T-cell (primary cell): Measurements from ENCODE around the gene CYP3A5. TPM values are rescaled to one million over a fixed set of nuclear protein-coding genes. Genes with fewer than 3 reads are reported as not detected.
A peak's percentile ranks its signal among the peaks of the same experiment; 100 is the strongest.
"Not testable (repeated sequence)": the region's sequence is repeated elsewhere in the genome, so short reads cannot be mapped to it uniquely, and the experiment has no call there.

ENCODE experiments used
- ATAC-seq, 4 experiments: fragments of 200-7000 bp in 3 of 4; fragments of 150-1000 bp in 1 of 4; cut with Tn5 transposase; replicated peaks in 1 of 4; 1 replicate in 3 of 4; 2 replicates in 1 of 4; pipeline ENCODE4 v1.10.0; 2021; ENCODE audit warnings: moderate library complexity in 3 of 4, mild to moderate bottlenecking in 2 of 4, moderate number of reproducible peaks in 1 of 4
- CTCF ChIA-PET, 2 donors: fragments of 300-600 bp; sonication (Branson Sonifier 250); formaldehyde crosslinking; loops; one replicate each; lab custom pipeline; 2022; ENCODE audit warnings: antibody characterized with exemption in 2 of 2; lab: Charles Lee
- POLR2A ChIA-PET, 2 donors: fragments of 300-600 bp; sonication (Branson Sonifier 250); formaldehyde crosslinking; loops; one replicate each; lab custom pipeline; 2022; ENCODE audit warnings: antibody characterized with exemption in 2 of 2; lab: Charles Lee
- DNase-seq, 35 experiments: peaks; one replicate each; pipeline versions ENCODE4 v3.0.0 to v3.0.0-alpha.2; 2013 to 2023
- H3K27ac ChIP-seq: one replicate; pipeline ENCODE4 v1.5.1; 2013; ENCODE audit warnings: low read length
- H3K27me3 ChIP-seq, 2 experiments: replicated peaks in 1 of 2; 1 replicate in 1 of 2; 2 replicates in 1 of 2; pipeline versions ENCODE4 v1.6.1 to v1.7.0; 2013; ENCODE audit warnings: low read length in 1 of 2, mixed read lengths in 1 of 2; ENCODE audit not compliant: control insufficient read depth in 2 of 2, insufficient read depth in 2 of 2; ENCODE audit errors: extremely low read depth in 1 of 2
- H3K36me3 ChIP-seq, 2 donors: 1 replicate in 1 of 2; 2 replicates in 1 of 2; pipeline versions ENCODE4 v1.6.1 to v1.7.0; 2013; ENCODE audit warnings: low read length in 1 of 2; ENCODE audit not compliant: control insufficient read depth in 2 of 2, insufficient read depth in 1 of 2; ENCODE audit errors: extremely low read depth in 1 of 2
- H3K4me1 ChIP-seq, 2 experiments: 1 replicate in 1 of 2; 2 replicates in 1 of 2; pipeline versions ENCODE4 v1.6.1 to v1.7.0; 2013; ENCODE audit warnings: low read length in 2 of 2, mixed read lengths in 1 of 2; ENCODE audit not compliant: insufficient read depth in 2 of 2, control insufficient read depth in 1 of 2; ENCODE audit errors: extremely low read depth in 1 of 2
- H3K4me3 ChIP-seq, 2 donors: 1 replicate in 1 of 2; 2 replicates in 1 of 2; pipeline versions ENCODE4 v1.5.1 to v1.7.0; 2013; ENCODE audit warnings: mild to moderate bottlenecking in 2 of 2, low read length in 1 of 2, moderate library complexity in 1 of 2; ENCODE audit not compliant: control insufficient read depth in 1 of 2; ENCODE audit errors: extremely low read depth in 1 of 2
- H3K9me3 ChIP-seq: 2 replicates; pipeline ENCODE4 v1.7.0; 2013
- H3K27ac Mint-ChIP-seq, 2 donors: one replicate each; pipeline ENCODE4 v1.8.0; 2020 to 2021; ENCODE audit warnings: mild to moderate bottlenecking in 2 of 2, mixed read lengths in 2 of 2
- H3K27me3 Mint-ChIP-seq, 2 donors: one replicate each; pipeline ENCODE4 v1.8.0; 2021 to 2022; ENCODE audit warnings: mixed read lengths in 2 of 2
- H3K36me3 Mint-ChIP-seq: one replicate; pipeline ENCODE4 v1.8.0; 2021; ENCODE audit warnings: mixed read lengths
- H3K4me1 Mint-ChIP-seq, 3 donors: one replicate each; pipeline ENCODE4 v1.8.0; 2020 to 2022; ENCODE audit warnings: mixed read lengths in 3 of 3, mild to moderate bottlenecking in 1 of 3
- H3K4me3 Mint-ChIP-seq, 3 donors: one replicate each; pipeline ENCODE4 v1.8.0; 2020 to 2022; ENCODE audit warnings: mild to moderate bottlenecking in 3 of 3, mixed read lengths in 3 of 3, moderate library complexity in 3 of 3
- H3K9me3 Mint-ChIP-seq, 3 donors: one replicate each; pipeline ENCODE4 v1.8.0; 2020 to 2022; ENCODE audit warnings: mixed read lengths in 3 of 3
- WGBS: methylation state at CpG from one replicate; pipeline ENCODE4 v1.1.5; 2013; ENCODE audit warnings: missing lambda C conversion rate; ENCODE audit not compliant: insufficient coverage; 5-methylcytosine and 5-hydroxymethylcytosine counted together
- total RNA-seq, 35 experiments: library from RNA in 6 of 35; stranded (reverse) in 6 of 35; fragments of 120-200 nt in 1 of 35; gene quantifications; one replicate each; pipeline versions ENCODE4 v1.2.1 to v1.2.4 and lab custom pipeline; 2013 to 2026

CYP3A5 gene
- total RNA-seq, 5 donors from 2014 or later (not counting 1 experiment from before 2014, with no cell fraction given), result 0.22 to 0.58 (median 0.46) TPM; not detected in 2

GRCh38 chr7:99694912-99695304, 15.1 kb upstream of the CYP3A5 start:
- Mint-ChIP-seq H3K9me3 (peaks cover 0 to 7% (median 0%) of the 10 kb centered on the region in 3 donors), H3K36me3 (peaks cover 5% of the 10 kb centered on the region), H3K27ac (no peak overlapping the region), H3K4me3 (no peak overlapping the region), H3K4me1 (peaks cover 14 to 18% (median 17%) of the 10 kb centered on the region in 3 donors), H3K27me3 (no peaks in the 10 kb centered on the region)
- ChIA-PET POLR2A (no interaction called here), CTCF (no interaction called here)
- no peak overlapping the region for H3K4me3 ChIP-seq
- H3K27me3 ChIP-seq, result no peaks in the 10 kb centered on the region
- H3K9me3 ChIP-seq, result no peaks in the 10 kb centered on the region
- H3K36me3 ChIP-seq, result no peaks in the 10 kb centered on the region
- H3K27ac ChIP-seq, result no peak overlapping the region
- DNase-seq, result no peak
- peaks cover 6 to 9% of the 10 kb centered on the region in 2 experiments for H3K4me1 ChIP-seq
- no peak for ATAC-seq
- 100% methylated on average over 1 of the region's 1 CpG for WGBS

GRCh38 chr7:99694201-99694911, 14.6 kb upstream of the CYP3A5 start:
- Histone ChIP-seq H3K27me3 (no peaks in the 10 kb centered on the region), H3K27ac (no peak overlapping the region), H3K4me3 (no peak overlapping the region), H3K36me3 (no peaks in the 10 kb centered on the region), H3K9me3 (no peaks in the 10 kb centered on the region), H3K4me1 (peaks cover 6 to 9% of the 10 kb centered on the region in 2 experiments)
- ChIA-PET CTCF (no interaction called here), POLR2A (no interaction called here)
- Mint-ChIP-seq H3K4me3 (no peak overlapping the region), H3K27me3 (no peaks in the 10 kb centered on the region), H3K27ac (no peak overlapping the region), H3K4me1 (peaks cover 14 to 18% (median 17%) of the 10 kb centered on the region in 3 donors), H3K9me3 (peaks cover 0 to 7% (median 0%) of the 10 kb centered on the region in 3 donors), H3K36me3 (peaks cover 5% of the 10 kb centered on the region)
- ATAC-seq, result no peak
- no peak for DNase-seq
- WGBS, result 82% methylated on average over 2 of the region's 5 CpGs

- no peaks in the 10 kb centered on the region for H3K27me3 ChIP-seq
- H3K36me3 ChIP-seq, result no peaks in the 10 kb centered on the region
- H3K27ac Mint-ChIP-seq, result peak overlapping the region; percentile 62 to 70
- peak overlapping the region in 1 of 3 donors; percentile 46 for H3K4me3 Mint-ChIP-seq
- DNase-seq, result peak; percentile 3 to 75 (median 37)
- H3K4me1 Mint-ChIP-seq, result peaks cover 14 to 18% (median 17%) of the 10 kb centered on the region in 3 donors
- ChIA-PET CTCF (no interaction called here), POLR2A (no interaction called here)
- H3K9me3 Mint-ChIP-seq, result peaks cover 0 to 12% (median 0%) of the 10 kb centered on the region in 3 donors
- ATAC-seq, result peak; percentile 83 to 96 (median 88)
- 45% methylated on average over 7 of the region's 9 CpGs for WGBS
- peaks cover 5% of the 10 kb centered on the region for H3K36me3 Mint-ChIP-seq
- H3K4me3 ChIP-seq, result no peak overlapping the region
- no peaks in the 10 kb centered on the region for H3K27me3 Mint-ChIP-seq
- H3K9me3 ChIP-seq, result no peaks in the 10 kb centered on the region
- no peak overlapping the region for H3K27ac ChIP-seq
- H3K4me1 ChIP-seq, result peaks cover 6 to 9% of the 10 kb centered on the region in 2 experiments
Observed at GRCh38 chr7:99693427-99694200, 13.8 kb upstream of the CYP3A5 start.

GRCh38 chr7:99693100-99693426, 13.3 kb upstream of the CYP3A5 start:
- no peaks in the 10 kb centered on the region for H3K27me3 Mint-ChIP-seq
- H3K36me3 ChIP-seq, result no peaks in the 10 kb centered on the region
- peak overlapping the region in 1 of 3 donors; percentile 46 for H3K4me3 Mint-ChIP-seq
- ATAC-seq (no peak), DNase-seq (no peak)
- peaks cover 5% of the 10 kb centered on the region for H3K36me3 Mint-ChIP-seq
- peak overlapping the region; percentile 62 to 70 for H3K27ac Mint-ChIP-seq
- no peaks in the 10 kb centered on the region for H3K9me3 ChIP-seq
- WGBS, result 43% methylated on average over 5 of the region's 5 CpGs
- H3K4me1 Mint-ChIP-seq, result peaks cover 14 to 18% (median 17%) of the 10 kb centered on the region in 3 donors
- CTCF ChIA-PET, result no interaction called here
- H3K27ac ChIP-seq, result no peak overlapping the region
- no peaks in the 10 kb centered on the region for H3K27me3 ChIP-seq
- H3K4me3 ChIP-seq, result no peak overlapping the region
- peaks cover 6 to 9% of the 10 kb centered on the region in 2 experiments for H3K4me1 ChIP-seq
- peaks cover 0 to 12% (median 0%) of the 10 kb centered on the region in 3 donors for H3K9me3 Mint-ChIP-seq
- POLR2A ChIA-PET, result no interaction called here

GRCh38 chr7:99692563-99692962, 12.8 kb upstream of the CYP3A5 start:
- POLR2A ChIA-PET, ATAC-seq, H3K9me3 ChIP-seq, H3K4me3 Mint-ChIP-seq, H3K36me3 ChIP-seq, H3K4me1 ChIP-seq, H3K27ac ChIP-seq, H3K27me3 ChIP-seq, H3K36me3 Mint-ChIP-seq, H3K4me3 ChIP-seq, H3K27me3 Mint-ChIP-seq, DNase-seq, CTCF ChIA-PET: not testable (repeated sequence)
- 100% methylated on average over 3 of the region's 6 CpGs for WGBS
- peaks cover 0 to 12% (median 0%) of the 10 kb centered on the region in 3 donors for H3K9me3 Mint-ChIP-seq
- H3K27ac Mint-ChIP-seq, result peak overlapping the region in 1 of 2 donors; percentile 70
- H3K4me1 Mint-ChIP-seq, result peaks cover 14 to 18% (median 17%) of the 10 kb centered on the region in 3 donors

- H3K4me1 ChIP-seq, H3K9me3 ChIP-seq, H3K4me3 Mint-ChIP-seq, H3K36me3 ChIP-seq, DNase-seq, H3K27me3 Mint-ChIP-seq, H3K27ac ChIP-seq, ATAC-seq, POLR2A ChIA-PET, H3K36me3 Mint-ChIP-seq, H3K4me3 ChIP-seq, H3K27ac Mint-ChIP-seq, H3K27me3 ChIP-seq: not testable (repeated sequence)
- peaks cover 14 to 18% (median 17%) of the 10 kb centered on the region in 3 donors for H3K4me1 Mint-ChIP-seq
- CTCF ChIA-PET, result interaction anchor here in 1 of 2 donors (0.6 kb wide), 1 partner anchor 527 kb away, joined by 3 read pairs; no protein-coding TSS in a partner anchor
- WGBS, result no CpG with 5 or more reads among the region's 1 CpG
- H3K9me3 Mint-ChIP-seq, result peaks cover 0 to 17% (median 0%) of the 10 kb centered on the region in 3 donors
Observed at GRCh38 chr7:99691658-99692057, 11.9 kb upstream of the CYP3A5 start.
